Heart left ventricle (tissue), 13 donors: ENCODE measurements around the gene LDLRAD2.

Experiments
- POLR2A ChIP-seq, 2 donors: fragments of 450-650 bp; IDR thresholded peaks; one replicate each; pipeline ENCODE4 v1.6.1; 2017; ENCODE audit warnings: antibody characterized with exemption in 2 of 2, mild to moderate bottlenecking in 2 of 2, moderate library complexity in 2 of 2
- TF ChIP-seq, protein P1 (sequence below), 12 donors: fragments of 200-600 bp; sonication (generic) in 4 of 12; IDR thresholded peaks; one replicate each; pipeline versions ENCODE4 v1.5.0 to v1.8.0; 2018 to 2022; ENCODE audit warnings: antibody characterized with exemption in 12 of 12, mild to moderate bottlenecking in 5 of 12
- donor health status: ischemic (EF 13 %, LVEDD 7.1; RV severe dilation, severe dysfunction).
- donor health status: DM: no; HTN: yes; CAD: no.
- donor health status: DM: no; HTN: no; CAD: no.
- donor health status: ischemic (EF 25% LVEDD 6.9; RV normal size, moderate dysfunction).
- donor health status: ischemic (EF 25% LVEDD 5.7; RV mildly dilated, moderate dysfunction).
- donor health status: ischemic (EF 35%, LVEDD 5.7; RV mildly dilated, moderate dysfunction).
- donor health status: nonischemic (EF 11% LVEDD 7.7; RV severe dilation, severe dysfunction).
- donor health status: DM: yes; HTN: yes; CAD: no.
- donor health status: PGD.
- donor health status: ischemic (EF 29% LVEDD 5.4; RV normal size, mild dysfunction).
- donor health status: nonischemic (EF 23%, LVEDD 6.1; RV moderate dilation, normal function).

DNA sequence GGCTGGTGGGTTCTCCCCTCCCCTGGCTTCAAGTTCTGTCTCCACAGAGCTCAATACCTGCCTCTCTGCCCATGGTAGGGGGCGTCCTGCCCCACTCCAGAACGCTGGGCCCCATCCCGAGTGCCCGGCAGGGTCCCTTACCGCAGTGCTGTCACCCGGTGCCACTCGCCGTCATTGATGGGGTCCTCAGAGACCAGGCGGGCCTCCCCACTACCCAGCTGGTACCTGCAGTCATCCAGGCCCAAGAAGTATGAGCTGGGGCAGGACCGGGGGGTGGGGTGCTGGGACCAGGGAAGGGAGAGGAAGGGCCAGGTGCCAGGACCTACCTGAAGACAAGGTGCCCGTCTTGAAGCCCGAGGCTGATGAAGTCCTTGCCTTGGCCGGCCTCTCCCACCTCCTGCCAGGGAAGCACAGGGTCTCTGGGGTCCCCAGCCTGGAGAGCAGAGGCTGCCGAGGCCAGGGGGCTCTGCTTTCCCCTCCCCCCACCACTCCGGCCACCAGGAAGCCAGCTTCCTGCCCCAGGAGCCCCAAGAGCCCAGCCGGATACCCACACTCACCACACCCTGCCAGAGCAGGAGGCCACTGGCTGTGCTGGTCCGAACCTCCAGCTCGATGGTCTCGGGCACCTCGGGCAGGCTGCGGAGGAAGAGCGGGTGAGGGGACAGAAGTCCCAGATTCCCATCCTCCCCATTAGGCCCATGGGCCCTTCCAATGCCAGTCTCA is 12.1 kb downstream of the LDLRAD2 start:
- TF ChIP-seq, protein P1, sequence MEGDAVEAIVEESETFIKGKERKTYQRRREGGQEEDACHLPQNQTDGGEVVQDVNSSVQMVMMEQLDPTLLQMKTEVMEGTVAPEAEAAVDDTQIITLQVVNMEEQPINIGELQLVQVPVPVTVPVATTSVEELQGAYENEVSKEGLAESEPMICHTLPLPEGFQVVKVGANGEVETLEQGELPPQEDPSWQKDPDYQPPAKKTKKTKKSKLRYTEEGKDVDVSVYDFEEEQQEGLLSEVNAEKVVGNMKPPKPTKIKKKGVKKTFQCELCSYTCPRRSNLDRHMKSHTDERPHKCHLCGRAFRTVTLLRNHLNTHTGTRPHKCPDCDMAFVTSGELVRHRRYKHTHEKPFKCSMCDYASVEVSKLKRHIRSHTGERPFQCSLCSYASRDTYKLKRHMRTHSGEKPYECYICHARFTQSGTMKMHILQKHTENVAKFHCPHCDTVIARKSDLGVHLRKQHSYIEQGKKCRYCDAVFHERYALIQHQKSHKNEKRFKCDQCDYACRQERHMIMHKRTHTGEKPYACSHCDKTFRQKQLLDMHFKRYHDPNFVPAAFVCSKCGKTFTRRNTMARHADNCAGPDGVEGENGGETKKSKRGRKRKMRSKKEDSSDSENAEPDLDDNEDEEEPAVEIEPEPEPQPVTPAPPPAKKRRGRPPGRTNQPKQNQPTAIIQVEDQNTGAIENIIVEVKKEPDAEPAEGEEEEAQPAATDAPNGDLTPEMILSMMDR (IDR thresholded peaks at IDR 0.05), result no peak
- no peak for TF ChIP-seq POLR2A (IDR thresholded peaks at IDR 0.05)
